H1 (cell line): ENCODE data around the gene TMPRSS3. TPM values are rescaled to one million over a fixed set of nuclear protein-coding genes. Genes with fewer than 3 reads are reported as not detected.

Experiments used
- CTCF ChIA-PET: fragments of 300-600 bp; sonication (Branson Sonifier 250); formaldehyde crosslinking; loops from one replicate; lab custom pipeline; 2021; ENCODE audit not compliant: partially characterized antibody; lab: Charles Lee
- POLR2A ChIA-PET: fragments of 300-600 bp; sonication (Branson Sonifier 250); formaldehyde crosslinking; loops from one replicate; lab custom pipeline; 2021; ENCODE audit warnings: inconsistent platforms; ENCODE audit not compliant: partially characterized antibody; lab: Charles Lee
- DNase-seq, 2 experiments: peaks; one replicate each; pipeline versions ENCODE4 v3.0.0 to v3.0.0-alpha.2; 2010 to 2022; ENCODE audit warnings: low spot score in 2 of 2, low read depth in 1 of 2, mixed read lengths in 1 of 2
- FAIRE-seq: peaks from 2 replicates; lab custom pipeline; 2011; peaks lifted over from hg19 to GRCh38; lab: Jason Lieb, UNC
- H2AFZ ChIP-seq: 2 replicates; pipeline ENCODE4 v1.8.1; 2012; ENCODE audit warnings: low read length, inconsistent platforms
- H2AK5ac ChIP-seq: 2 replicates; pipeline ENCODE4 v1.6.1; 2013; ENCODE audit warnings: low read depth, low read length
- H2BK120ac ChIP-seq: replicated peaks from 2 replicates; pipeline ENCODE3; 2013; ENCODE audit warnings: low read depth, low read length, inconsistent platforms
- H2BK12ac ChIP-seq: 2 replicates; pipeline ENCODE4 v1.6.1; 2013; ENCODE audit warnings: low read depth, low read length
- H2BK15ac ChIP-seq: 2 replicates; pipeline ENCODE4 v1.6.1; 2013; ENCODE audit warnings: low read length
- H2BK20ac ChIP-seq: 2 replicates; pipeline ENCODE4 v1.6.1; 2013; ENCODE audit warnings: low read length
- H2BK5ac ChIP-seq: 2 replicates; pipeline ENCODE4 v1.6.1; 2013; ENCODE audit warnings: low read depth, low read length
- H3K14ac ChIP-seq: 2 replicates; pipeline ENCODE4 v1.6.1; 2013; ENCODE audit warnings: inconsistent platforms; ENCODE audit not compliant: insufficient read length
- H3K18ac ChIP-seq: 2 replicates; pipeline ENCODE4 v1.6.1; 2013; ENCODE audit warnings: low read length; ENCODE audit errors: extremely low read depth
- H3K23ac ChIP-seq: 2 replicates; pipeline ENCODE4 v1.6.1; 2013; ENCODE audit warnings: inconsistent platforms; ENCODE audit not compliant: insufficient read length
- H3K23me2 ChIP-seq: 2 replicates; pipeline ENCODE4 v1.6.1; 2013; ENCODE audit warnings: low read depth, low read length
- H3K27ac ChIP-seq: 2 replicates; pipeline ENCODE4 v1.6.1; 2011; ENCODE audit warnings: low read depth, low read length, inconsistent platforms
- H3K27me3 ChIP-seq, 4 experiments: replicated peaks in 1 of 4; 1 replicate in 1 of 4; 2 replicates in 3 of 4; pipeline versions ENCODE4 v1.6.1 to v1.8.1; 2011 to 2013; ENCODE audit warnings: low read length in 3 of 4, mild to moderate bottlenecking in 3 of 4, inconsistent platforms in 2 of 4, mixed read lengths in 2 of 4, moderate library complexity in 1 of 4; ENCODE audit not compliant: control insufficient read depth in 3 of 4, insufficient read depth in 3 of 4; ENCODE audit errors: extremely low read depth in 1 of 4
- H3K36me3 ChIP-seq, 4 experiments: 2 replicates each; pipeline versions ENCODE4 v1.6.1 to v1.8.1; 2011 to 2013; ENCODE audit warnings: mild to moderate bottlenecking in 4 of 4, low read length in 3 of 4, moderate library complexity in 2 of 4, control low read depth in 1 of 4, inconsistent platforms in 1 of 4; ENCODE audit not compliant: insufficient read depth in 4 of 4, control insufficient read depth in 2 of 4
- H3K4ac ChIP-seq: replicated peaks from 2 replicates; pipeline ENCODE3; 2013; ENCODE audit warnings: low read length, low read depth, mixed read lengths, inconsistent platforms; ENCODE audit not compliant: insufficient read length
- H3K4me1 ChIP-seq, 4 experiments: replicated peaks in 1 of 4; 1 replicate in 1 of 4; 2 replicates in 3 of 4; pipeline versions ENCODE4 v1.6.1 to v1.8.1; 2011 to 2013; ENCODE audit warnings: low read length in 3 of 4, inconsistent platforms in 2 of 4, mixed read lengths in 1 of 4; ENCODE audit not compliant: insufficient read depth in 4 of 4, control insufficient read depth in 3 of 4
- H3K4me2 ChIP-seq, 2 experiments: 2 replicates each; pipeline versions ENCODE4 v1.6.1 to v1.8.1; 2011 to 2013; ENCODE audit warnings: low read depth in 2 of 2, low read length in 2 of 2, control low read depth in 1 of 2, inconsistent platforms in 1 of 2, mild to moderate bottlenecking in 1 of 2; ENCODE audit not compliant: insufficient read depth in 1 of 2
- H3K4me3 ChIP-seq, 4 experiments: fragments of 200-600, 300-600 bp in 1 of 4; sonication (generic), shearing (Covaris generic), sonication (Bioruptor Twin) in 1 of 4; 2 replicates each; pipeline versions ENCODE4 v1.5.1 to v1.8.1; 2011 to 2016; ENCODE audit warnings: low read length in 4 of 4, low read depth in 3 of 4, control low read depth in 2 of 4, inconsistent platforms in 2 of 4, mild to moderate bottlenecking in 2 of 4, mixed read lengths in 1 of 4, moderate library complexity in 1 of 4; ENCODE audit not compliant: insufficient read depth in 2 of 4; ENCODE audit errors: extremely low read depth in 1 of 4
- H3K56ac ChIP-seq: replicated peaks from 2 replicates; pipeline ENCODE3; 2013; ENCODE audit warnings: low read depth, mild to moderate bottlenecking, mixed read lengths, low read length, inconsistent platforms; ENCODE audit not compliant: insufficient read length
- H3K79me1 ChIP-seq: 2 replicates; pipeline ENCODE4 v1.6.1; 2013; ENCODE audit warnings: low read depth, low read length, control low read depth
- H3K79me2 ChIP-seq, 2 experiments: 2 replicates each; pipeline versions ENCODE4 v1.6.1 to v1.8.1; 2012 to 2013; ENCODE audit warnings: low read length in 2 of 2, mild to moderate bottlenecking in 2 of 2, inconsistent platforms in 1 of 2; ENCODE audit not compliant: insufficient read depth in 2 of 2, control insufficient read depth in 1 of 2
- H3K9ac ChIP-seq, 4 experiments: replicated peaks in 1 of 4; 1 replicate in 1 of 4; 2 replicates in 3 of 4; pipeline versions ENCODE4 v1.6.1 to v1.8.1; 2011 to 2013; ENCODE audit warnings: low read depth in 3 of 4, low read length in 3 of 4, control low read depth in 2 of 4, mild to moderate bottlenecking in 2 of 4, moderate library complexity in 2 of 4, inconsistent platforms in 1 of 4; ENCODE audit errors: extremely low read depth in 1 of 4
- H3K9me3 ChIP-seq, 2 experiments: 2 replicates each; pipeline versions ENCODE4 v1.6.1 to v1.8.1; 2012 to 2013; ENCODE audit warnings: mild to moderate bottlenecking in 2 of 2, moderate library complexity in 2 of 2, control low read depth in 1 of 2, inconsistent platforms in 1 of 2, low read depth in 1 of 2, low read length in 1 of 2, mixed read lengths in 1 of 2; ENCODE audit not compliant: insufficient read depth in 2 of 2
- H4K20me1 ChIP-seq, 2 experiments: replicated peaks in 1 of 2; 2 replicates each; pipeline versions ENCODE3 to v1.8.1; 2011 to 2013; ENCODE audit warnings: inconsistent platforms in 2 of 2, low read length in 2 of 2, mild to moderate bottlenecking in 1 of 2; ENCODE audit not compliant: insufficient read depth in 2 of 2, control insufficient read depth in 1 of 2
- H4K5ac ChIP-seq: 2 replicates; pipeline ENCODE4 v1.6.1; 2013; ENCODE audit warnings: low read length, low read depth, mixed read lengths, inconsistent platforms; ENCODE audit not compliant: insufficient read length
- H4K8ac ChIP-seq: 2 replicates; pipeline ENCODE4 v1.8.0; 2013; ENCODE audit warnings: mild to moderate bottlenecking, moderate library complexity, low read length, inconsistent platforms; ENCODE audit not compliant: insufficient read depth; ENCODE audit errors: extremely low read depth
- H4K91ac ChIP-seq: replicated peaks from 2 replicates; pipeline ENCODE3; 2013; ENCODE audit warnings: low read length, mixed read lengths, inconsistent platforms; ENCODE audit not compliant: insufficient read length
- CHD2 ChIP-seq: IDR thresholded peaks from 2 replicates; pipeline ENCODE4 v1.6.1; 2012; ENCODE audit warnings: low read length, improper control_type of control experiment
- GTF2F1 ChIP-seq: IDR thresholded peaks from 2 replicates; pipeline ENCODE4 v1.6.1; 2012; ENCODE audit warnings: low read depth, low read length, improper control_type of control experiment, borderline replicate concordance
- HDAC6 ChIP-seq: IDR thresholded peaks from one replicate; pipeline ENCODE4 v1.7.1; 2012; ENCODE audit warnings: low read depth, mild to moderate bottlenecking, inconsistent platforms, low read length, moderate library complexity
- RFX5 ChIP-seq: IDR thresholded peaks from 2 replicates; pipeline ENCODE4 v1.6.1; 2011; ENCODE audit warnings: low read depth, low read length, improper control_type of control experiment, borderline replicate concordance
- RNF2 ChIP-seq: fragments of 200-900, 300-1000 bp; sonication (generic); IDR thresholded peaks from 2 replicates; pipeline ENCODE4 v1.7.1; 2016; ENCODE audit warnings: borderline replicate concordance, low read depth, mild to moderate bottlenecking, antibody characterized with exemption, low read length; ENCODE audit not compliant: poor library complexity, severe bottlenecking; ENCODE audit errors: missing control alignments
- SIX5 ChIP-seq: IDR thresholded peaks from 2 replicates; pipeline ENCODE4 v1.6.1; 2011; ENCODE audit warnings: mild to moderate bottlenecking, low read depth, low read length
- USF2 ChIP-seq: IDR thresholded peaks from 2 replicates; pipeline ENCODE4 v1.6.1; 2011; ENCODE audit warnings: low read length, improper control_type of control experiment
- WGBS, 2 experiments: shearing (Covaris generic) in 1 of 2; methylation state at CpG; one replicate each; pipeline versions ENCODE4 v1.1.6 to v1.1.7; 2013 to 2015; ENCODE audit warnings: low lambda C conversion rate in 2 of 2, mixed read lengths in 2 of 2, inconsistent platforms in 1 of 2, low coverage in 1 of 2, missing lambda C conversion rate in 1 of 2; ENCODE audit not compliant: insufficient replicate concordance in 2 of 2, insufficient coverage in 1 of 2, insufficient read length in 1 of 2; ENCODE audit errors: extremely low coverage in 1 of 2, missing lambda C conversion rate in 1 of 2; 5-methylcytosine and 5-hydroxymethylcytosine counted together
- polyA plus RNA-seq, 7 experiments: library from polyadenylated mRNA; depleted of rRNA in 3 of 7; stranded (reverse) in 5 of 7; unstranded in 2 of 7; fragments of >200 nt in 5 of 7; fragments of 200-250 nt in 2 of 7; gene quantifications; 1 replicate in 5 of 7; 2 replicates in 1 of 7; 4 replicates in 1 of 7; pipeline versions ENCODE4 v1.2.1 to v1.2.3, GENCODE V29; 2011 to 2013; ENCODE audit warnings: missing spikeins in 2 of 7, mixed read lengths in 2 of 7
- total RNA-seq: library from RNA; stranded (reverse); fragmentation: NEBNext Ultra II Directional; extraction: Animal tissue kit (Norgen Biotek cat#: 25700); gene quantifications from 2 replicates; pipeline ENCODE4 v1.2.1, GENCODE V29; 2021

TMPRSS3 gene
- total and polyA plus RNA-seq, 2 of the 8 experiments (the other 6 are each of a cell fraction or from before 2014, with no cell fraction given): 0.38 TPM; not detected in 1

- no peak overlapping the region for H2AK5ac ChIP-seq
- CTCF ChIA-PET: interaction anchor here (0.9 to 2.4 kb wide), 7 partner anchors 9 to 112 kb away, joined by 3 to 12 read pairs (median 6); no protein-coding TSS in a partner anchor
- no peak overlapping the region for H2AFZ ChIP-seq
- no peaks in the 10 kb centered on the region for H3K79me1 ChIP-seq
- no peak overlapping the region for H2BK12ac ChIP-seq
- H3K56ac ChIP-seq: no peak overlapping the region
- no peak overlapping the region for H3K4me3 ChIP-seq
- H3K9ac ChIP-seq: no peak overlapping the region
- H3K27me3 ChIP-seq: no peaks in the 10 kb centered on the region
- 85% methylated on average over 3 of the region's 3 CpGs; no CpG with 5 or more reads in 1 of the 2 experiments for WGBS, 2 experiments
- H3K23me2 ChIP-seq: no peaks in the 10 kb centered on the region
- H2BK120ac ChIP-seq: no peak overlapping the region
- no peak overlapping the region for H2BK15ac ChIP-seq
- no peak overlapping the region for H4K91ac ChIP-seq
- H3K4me2 ChIP-seq: no peak overlapping the region
- H2BK5ac ChIP-seq: no peak overlapping the region
- no peaks in the 10 kb centered on the region for H4K20me1 ChIP-seq
- no peaks in the 10 kb centered on the region for H3K79me2 ChIP-seq
- POLR2A ChIA-PET: no interaction called here
- no peak for FAIRE-seq
- no peak overlapping the region for H3K4ac ChIP-seq
- no peak overlapping the region for H3K14ac ChIP-seq
- no peak overlapping the region for H3K27ac ChIP-seq
- no peak overlapping the region for H4K8ac ChIP-seq
- H3K36me3 ChIP-seq: no peaks in the 10 kb centered on the region
- no peak overlapping the region for H3K23ac ChIP-seq
- no peak for DNase-seq
- no peak overlapping the region for H2BK20ac ChIP-seq
- H3K9me3 ChIP-seq: 0 out of 4 replicates have a peak, but pooled peaks cover 0 to 2% of the 10 kb centered on the region in 2 experiments
- H3K18ac ChIP-seq: no peak overlapping the region
- no peaks in the 10 kb centered on the region for H3K4me1 ChIP-seq
- no peak overlapping the region for H4K5ac ChIP-seq
- TF ChIP-seq RNF2 (no peak), GTF2F1 (no peak), CHD2 (no peak), USF2 (no peak), SIX5 (no peak), RFX5 (no peak), HDAC6 (no peak)
Measured at GRCh38 chr21:42421018-42421793, 25.4 kb upstream of the TMPRSS3 start.
